ENCODE results near the gene S100A9.
"Not testable (repeated sequence)": the region's sequence is repeated elsewhere in the genome, so short reads cannot be mapped to it uniquely, and the experiment has no call there.

S100A9 gene

GRCh38 chr1:153389973-153390879, 32.6 kb downstream of the S100A9 start:
- DNase-seq (ENCODE audit: low spot score): no peak

- DNase-seq (ENCODE audit: low spot score): no peak
These were observed 33.5 kb downstream of the S100A9 start, which contains the start of gene S100A8 for GRCh38 chr1:153390938-153391710. TSS of gene S100A8 (minus strand) at chr1:153391073. CDS start at chr1:153390535, 538 bp downstream.

- DNase-seq (ENCODE audit: low spot score): no peak
These were observed 34.6 kb downstream of the S100A9 start for GRCh38 chr1:153392258-153392657.

GRCh38 chr1:153392822-153393221, 35.2 kb downstream of the S100A9 start:
- no peak for DNase-seq (ENCODE audit: low spot score)

GRCh38 chr1:153393926-153394325, 36.3 kb downstream of the S100A9 start:
- no peak for DNase-seq (ENCODE audit: low spot score)

- no peak for DNase-seq (ENCODE audit: low spot score)
These were observed 36.7 kb downstream of the S100A9 start for GRCh38 chr1:153394391-153394790.

GRCh38 chr1:153395136-153395685, 37.6 kb downstream of the S100A9 start:
- no peak for DNase-seq (ENCODE audit: low spot score)

GRCh38 chr1:153395776-153396175, 38.1 kb downstream of the S100A9 start:
- DNase-seq (ENCODE audit: low spot score): no peak

DNA sequence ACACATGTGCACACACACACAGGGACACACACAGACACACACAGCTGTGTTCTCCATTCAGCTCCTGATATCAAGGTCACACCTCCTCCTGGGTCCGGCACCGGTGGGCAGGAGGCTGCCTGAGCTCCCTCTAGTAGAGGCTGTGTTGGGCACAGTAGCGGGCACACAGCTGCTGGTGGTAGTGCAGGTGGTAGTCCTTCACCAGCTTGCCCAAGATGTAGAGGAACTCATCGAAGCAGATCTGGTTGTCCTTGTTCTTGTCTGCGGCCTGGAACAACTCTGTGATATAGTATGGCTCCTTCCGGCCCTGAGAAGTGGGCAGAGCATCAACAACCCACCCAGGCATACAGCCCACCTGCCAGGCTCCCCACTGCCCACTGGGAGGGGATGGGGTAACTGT, 38.8 kb downstream of the S100A9 start:
- DNase-seq (ENCODE audit: low spot score): no peak

DNA sequence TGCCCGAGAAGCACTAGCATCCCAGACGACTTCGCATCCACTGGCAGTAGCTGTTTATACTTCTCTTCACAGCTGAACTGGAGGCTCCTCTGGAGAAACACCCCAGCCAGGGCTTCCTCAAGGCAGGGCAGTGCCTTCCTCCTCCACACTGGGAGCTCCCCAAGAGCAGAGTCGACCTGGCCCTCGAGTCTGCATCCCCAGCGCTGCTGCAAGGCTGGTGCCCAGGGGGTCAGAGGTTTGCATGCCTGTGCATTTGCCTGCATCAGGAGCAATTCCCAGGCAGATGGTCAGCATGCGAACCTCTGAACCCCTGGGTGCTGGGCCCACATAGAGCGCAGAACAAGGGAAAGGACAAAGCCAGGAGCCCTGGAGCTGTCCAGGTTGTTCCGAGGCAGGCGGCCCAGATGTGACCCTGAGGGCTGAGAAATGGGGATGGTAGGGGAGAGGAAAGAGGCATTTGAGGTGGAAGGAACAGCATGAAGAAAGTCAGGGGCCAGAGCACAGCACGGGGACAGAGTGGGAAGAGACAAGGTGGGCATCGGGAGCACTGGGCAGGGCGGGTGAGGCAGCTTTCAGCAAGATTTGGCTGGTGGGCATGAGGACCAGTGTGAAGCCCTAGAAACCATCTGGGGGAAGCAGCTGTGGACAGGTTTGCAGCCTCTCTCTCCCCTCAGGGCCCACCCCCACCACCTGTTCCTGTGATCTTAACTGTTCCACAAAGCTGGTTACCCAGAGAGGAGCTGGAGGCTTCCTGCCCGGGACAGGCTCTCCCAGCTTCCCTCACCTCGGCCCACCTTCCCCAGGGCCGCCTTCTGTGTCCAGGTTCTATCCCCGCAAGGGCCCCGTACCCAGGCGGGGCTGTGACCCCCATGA, 39.6 kb downstream of the S100A9 start:
- DNase-seq (ENCODE audit: low spot score): no peak

DNA sequence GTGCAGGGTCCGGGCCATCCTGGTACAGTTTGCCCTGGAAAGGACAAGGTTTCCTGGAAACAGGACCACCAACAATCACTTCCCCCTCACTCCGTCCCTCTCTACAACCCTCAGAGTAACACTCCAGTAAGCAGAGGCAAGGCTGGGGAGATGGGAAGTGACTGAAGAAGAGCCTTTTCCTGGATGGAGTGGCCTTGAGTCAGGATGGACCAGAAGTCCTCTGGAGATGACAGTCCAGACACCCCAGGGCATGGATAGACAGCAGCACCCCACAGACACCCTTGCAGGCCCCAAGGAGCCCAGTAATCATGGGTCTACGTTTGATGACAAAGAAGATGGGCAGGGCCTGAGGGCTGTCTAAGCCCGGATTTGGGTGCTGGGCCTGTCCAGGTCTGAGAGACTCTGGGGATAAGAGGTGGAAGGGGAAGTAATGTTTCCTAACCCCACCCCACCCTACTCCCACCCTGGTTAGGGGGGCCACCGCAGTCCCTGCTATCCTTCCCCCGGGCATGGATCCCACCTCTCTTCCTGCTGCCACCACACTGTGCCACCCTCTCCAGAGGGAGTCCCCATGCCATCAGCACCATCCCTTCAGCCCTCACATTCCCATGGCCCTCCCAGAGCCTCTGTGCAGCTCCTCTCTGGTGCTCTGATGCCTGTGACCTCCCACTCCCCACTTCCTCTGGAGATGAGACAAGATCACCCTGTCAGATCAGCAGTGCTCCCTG, 40.4 kb downstream of the S100A9 start:
- DNase-seq (ENCODE audit: low spot score): no peak

DNA sequence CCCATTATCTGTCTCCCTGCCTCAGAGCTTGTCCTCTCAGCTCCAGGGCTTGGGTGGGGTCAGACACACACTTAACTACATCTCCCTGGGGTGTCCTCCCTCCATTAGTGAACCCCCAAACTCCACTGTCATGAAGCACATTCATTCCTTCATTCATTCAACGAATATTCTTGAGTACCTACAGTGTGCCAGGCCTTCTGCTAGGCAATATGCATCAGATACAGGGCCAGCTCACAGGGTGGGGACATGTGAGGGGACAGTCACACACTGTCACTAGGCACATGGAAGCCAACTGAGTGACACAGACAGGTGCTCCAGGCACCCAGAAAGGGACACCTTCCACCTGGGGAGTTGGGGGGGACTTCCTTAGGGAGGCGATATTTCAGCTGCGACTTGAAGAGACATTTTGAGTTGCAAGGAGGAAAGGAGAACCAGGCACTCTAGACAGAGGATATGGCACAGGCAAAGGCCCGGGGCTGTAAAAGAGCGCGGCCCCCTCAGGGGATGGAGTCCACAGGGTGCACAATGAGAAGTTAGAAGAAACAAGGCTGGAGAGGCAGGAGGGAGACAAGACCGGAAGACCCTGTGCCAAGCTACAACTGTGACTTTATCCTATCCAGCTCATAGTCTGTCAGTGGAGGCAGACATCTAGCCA, 41.9 kb downstream of the S100A9 start:
- no peak for DNase-seq (ENCODE audit: low spot score)

DNA sequence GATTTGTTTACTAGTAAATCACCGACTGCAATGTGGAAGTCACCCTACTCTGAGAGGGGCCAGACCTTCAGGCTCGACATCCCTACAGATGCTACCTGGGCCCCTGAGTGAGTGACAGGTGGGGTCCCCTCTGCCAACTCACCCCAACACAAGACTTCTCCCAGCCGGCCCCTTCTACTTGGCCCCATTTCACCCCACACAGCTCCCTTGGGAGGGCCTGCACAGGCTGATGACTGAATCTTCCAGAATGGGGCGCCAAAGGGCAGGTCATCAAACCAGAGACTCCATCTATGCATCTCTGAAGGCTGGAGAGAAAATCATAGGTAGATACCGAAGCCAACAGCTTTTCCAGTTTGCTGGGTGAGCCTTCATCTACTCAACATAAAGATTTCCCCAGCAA, 42.6 kb downstream of the S100A9 start:
- DNase-seq (ENCODE audit: low spot score): no peak

DNA sequence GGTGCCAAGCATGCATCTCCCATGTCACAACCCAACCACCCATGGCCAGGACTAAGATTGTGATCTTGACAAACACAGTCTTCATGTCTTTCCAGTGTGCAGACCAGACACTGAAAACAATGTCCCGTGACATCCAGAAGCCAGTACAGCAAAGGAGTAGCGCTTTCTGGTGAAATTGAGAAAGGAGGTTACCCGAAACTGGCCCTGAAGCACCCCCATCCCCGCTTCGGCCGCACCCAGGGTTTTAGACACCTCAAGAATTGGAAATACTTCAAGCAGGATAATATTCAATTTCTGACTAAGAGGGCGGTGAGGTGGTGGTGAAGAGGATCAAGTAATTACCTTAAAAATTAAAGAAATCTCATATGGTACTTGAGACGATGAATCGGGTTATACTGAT, 43.8 kb downstream of the S100A9 start:
- DNase-seq (ENCODE audit: low spot score): no peak

- no peak for DNase-seq (ENCODE audit: low spot score)
These were observed 44.6 kb downstream of the S100A9 start for GRCh38 chr1:153402226-153402625.

DNA sequence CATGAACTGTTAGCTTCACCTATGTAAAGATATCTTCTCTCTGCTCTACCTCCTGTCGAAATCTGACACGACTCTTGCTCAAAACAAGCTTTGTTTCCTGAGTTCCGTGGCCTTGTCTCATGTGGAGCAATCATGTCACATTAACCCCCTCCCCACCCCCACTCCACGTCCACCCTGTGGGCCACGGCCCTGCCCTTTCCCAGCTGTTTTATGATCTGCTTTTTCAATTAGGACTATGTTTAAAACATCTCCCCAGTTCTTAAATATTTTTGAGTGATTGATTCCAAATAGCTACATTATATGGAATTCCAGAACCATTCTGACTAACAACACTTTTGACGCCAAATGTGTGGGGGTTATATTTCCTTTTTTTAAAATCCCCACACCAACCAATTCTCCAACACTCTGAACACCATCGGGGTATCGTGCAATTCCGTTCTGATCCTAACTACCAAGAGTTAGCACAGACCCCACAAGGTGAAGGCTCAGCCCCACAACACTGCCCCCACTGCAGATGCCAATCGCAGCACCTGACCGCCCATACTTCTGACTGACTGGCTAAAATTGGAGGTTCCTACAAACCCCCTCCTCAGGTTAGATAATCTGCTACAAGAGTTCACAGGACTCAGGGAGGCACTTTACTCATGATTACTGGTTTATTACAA, 45.9 kb downstream of the S100A9 start:
- DNase-seq (ENCODE audit: low spot score): no peak

GRCh38 chr1:153404086-153404635, 46.5 kb downstream of the S100A9 start:
- DNase-seq (ENCODE audit: low spot score): no peak

DNA sequence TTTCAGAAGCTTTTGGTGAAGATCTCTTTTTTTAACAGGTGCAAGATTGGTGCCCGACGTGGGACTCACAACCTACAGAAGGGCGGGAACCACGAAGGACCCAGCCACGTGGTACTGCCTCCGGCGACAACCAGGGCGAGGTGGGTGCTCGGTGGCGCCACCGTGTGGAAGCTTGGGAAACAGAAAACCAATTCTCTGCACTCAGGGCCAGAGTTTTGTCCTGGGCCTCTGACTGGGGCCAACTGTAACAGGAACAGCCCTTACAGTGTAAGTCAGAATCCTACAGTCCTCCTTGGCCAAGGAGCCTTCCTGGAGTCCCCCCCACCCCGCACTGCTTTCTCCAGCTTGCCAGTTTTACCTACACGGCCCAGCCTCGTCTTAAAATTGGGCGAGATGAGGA, 47.1 kb downstream of the S100A9 start:
- DNase-seq (ENCODE audit: low spot score): no peak

DNA sequence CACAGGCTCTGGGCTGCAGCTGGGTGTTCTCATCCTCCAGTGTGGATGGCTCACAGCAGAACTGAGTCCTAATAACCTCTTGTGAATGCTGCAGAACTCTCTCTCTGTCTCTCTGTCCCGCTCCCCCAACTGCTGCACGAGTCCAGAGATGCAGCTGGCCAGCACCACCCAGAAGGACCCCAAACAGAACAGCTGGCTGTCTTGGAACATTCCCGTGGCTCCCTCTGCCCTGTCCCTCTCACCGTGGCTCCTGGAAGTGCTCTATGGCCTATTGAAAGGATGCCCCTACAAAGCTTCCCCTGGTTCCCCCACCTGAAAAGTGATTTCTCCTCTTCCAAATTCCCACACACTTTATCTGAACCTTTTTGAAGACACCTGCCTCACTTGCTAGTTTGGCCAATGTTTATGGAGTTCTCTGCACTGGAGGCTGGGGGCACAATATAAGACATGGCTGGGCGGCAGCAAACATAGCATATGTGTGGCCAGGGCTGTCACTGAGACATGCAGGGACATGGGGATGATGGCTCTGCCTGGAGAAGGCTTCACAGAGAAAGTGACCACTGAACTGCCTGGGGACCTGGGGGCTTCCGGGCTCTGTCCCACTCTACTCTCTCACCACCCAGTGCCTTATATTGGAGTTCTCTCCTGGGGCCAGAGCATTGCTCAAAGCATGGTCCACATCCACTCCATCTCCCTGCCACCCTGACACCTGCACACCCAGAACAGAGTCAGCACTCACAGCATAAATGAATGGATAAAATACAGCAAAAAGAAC, 48.4 kb downstream of the S100A9 start:
- DNase-seq (ENCODE audit: low spot score): not testable (repeated sequence)

Data from hepatic stellate cell (primary cell).